HG03280 (cell line): ENCODE results near the gene DLX1.

Experiments
- ATAC-seq: cut with Tn5 transposase; IDR thresholded peaks from one replicate; pipeline ENCODE4 v1.9.1; 2021; ENCODE audit warnings: mild to moderate bottlenecking, moderate library complexity; ENCODE audit not compliant: unreplicated experiment

DLX1 gene

GRCh38 chr2:172086241-172087206 lies 1.2 kb downstream of the DLX1 start:
- no peak for ATAC-seq

- no peak for ATAC-seq
These were observed 2.0 kb downstream of the DLX1 start for GRCh38 chr2:172087207-172087779.

- no peak for ATAC-seq
These were observed 2.5 kb downstream of the DLX1 start for GRCh38 chr2:172087780-172088244.

- ATAC-seq, result no peak
These were observed 3.1 kb downstream of the DLX1 start for GRCh38 chr2:172088245-172089004.

GRCh38 chr2:172089005-172089504 lies 3.7 kb downstream of the DLX1 start:
- no peak for ATAC-seq

- no peak for ATAC-seq
These were observed 4.3 kb downstream of the DLX1 start for GRCh38 chr2:172089633-172090032.

- ATAC-seq, result no peak
These were observed 5.0 kb downstream of the DLX1 start for GRCh38 chr2:172090044-172090961.

- ATAC-seq, result no peak
These were observed 5.8 kb downstream of the DLX1 start for GRCh38 chr2:172091000-172091641.

- no peak for ATAC-seq
These were observed 6.7 kb downstream of the DLX1 start for GRCh38 chr2:172091761-172092566.

- no peak for ATAC-seq
These were observed 7.6 kb downstream of the DLX1 start for GRCh38 chr2:172092716-172093415.

- no peak for ATAC-seq
These were observed 8.3 kb downstream of the DLX1 start for GRCh38 chr2:172093416-172094293.

GRCh38 chr2:172094294-172095145 lies 9.2 kb downstream of the DLX1 start:
- no peak for ATAC-seq

GRCh38 chr2:172095146-172095904 lies 10.0 kb downstream of the DLX1 start:
- no peak for ATAC-seq

- no peak for ATAC-seq
These were observed 10.8 kb downstream of the DLX1 start for GRCh38 chr2:172095905-172096625.
